Activated naive CD8-positive, alpha-beta T cell treated with anti-CD3 and anti-CD28 coated beads for 36 hours (primary cell): ENCODE measurements around the gene RBMY1D. TPM values are rescaled to one million over a fixed set of nuclear protein-coding genes. Genes with fewer than 3 reads are reported as not detected.
"Not testable (repeated sequence)": the region's sequence is repeated elsewhere in the genome, so short reads cannot be mapped to it uniquely, and the experiment has no call there.

Experiments
- DNase-seq: peaks from one replicate; pipeline ENCODE4 v3.0.0; 2021
- H3K27ac Mint-ChIP-seq: one replicate; pipeline ENCODE4 v1.8.0; 2022; ENCODE audit warnings: mild to moderate bottlenecking, moderate library complexity, mixed read lengths
- H3K27me3 Mint-ChIP-seq: one replicate; pipeline ENCODE4 v1.8.0; 2022; ENCODE audit warnings: mild to moderate bottlenecking, mixed read lengths
- H3K36me3 Mint-ChIP-seq: one replicate; pipeline ENCODE4 v1.8.0; 2021; ENCODE audit warnings: mild to moderate bottlenecking, mixed read lengths
- H3K4me1 Mint-ChIP-seq: one replicate; pipeline ENCODE4 v1.8.0; 2021; ENCODE audit warnings: mixed read lengths
- H3K4me3 Mint-ChIP-seq: one replicate; pipeline ENCODE4 v1.8.0; 2022; ENCODE audit warnings: mild to moderate bottlenecking, moderate library complexity, mixed read lengths
- H3K9me3 Mint-ChIP-seq: one replicate; pipeline ENCODE4 v1.8.0; 2022; ENCODE audit warnings: mixed read lengths
- total RNA-seq, 2 experiments: library from RNA; stranded (reverse); gene quantifications; one replicate each; pipeline ENCODE4 v1.2.3, GENCODE V29; 2021

Gene RBMY1D
- not detected for total RNA-seq

- DNase-seq, H3K4me1 Mint-ChIP-seq, H3K27ac Mint-ChIP-seq, H3K9me3 Mint-ChIP-seq, H3K4me3 Mint-ChIP-seq, H3K27me3 Mint-ChIP-seq, H3K36me3 Mint-ChIP-seq: not testable (repeated sequence)
These were observed at the start of gene RBMY1D for GRCh38 chrY:21894426-21894825. Gene RBMY1D, minus strand, starts transcription at chrY:21894526. Its CDS starts 2,013 bp downstream, at chrY:21892513.

GRCh38 chrY:21917932-21918331 lies 23.6 kb upstream of the RBMY1D start, which contains the start of gene RBMY1E:
Gene RBMY1E, minus strand, starts transcription at chrY:21918032. Its CDS starts 1,978 bp downstream, at chrY:21916054.
- H3K9me3 Mint-ChIP-seq, H3K4me3 Mint-ChIP-seq, DNase-seq, H3K27me3 Mint-ChIP-seq, H3K36me3 Mint-ChIP-seq, H3K27ac Mint-ChIP-seq, H3K4me1 Mint-ChIP-seq: not testable (repeated sequence)

GRCh38 chrY:21869407-21870076 lies 24.8 kb downstream of the RBMY1D start:
- not testable (repeated sequence) for H3K27me3 Mint-ChIP-seq, H3K36me3 Mint-ChIP-seq, H3K4me3 Mint-ChIP-seq, H3K4me1 Mint-ChIP-seq, H3K9me3 Mint-ChIP-seq, DNase-seq, H3K27ac Mint-ChIP-seq

- Mint-ChIP-seq H3K36me3 (no peaks in the 10 kb centered on the region), H3K27ac (no peak overlapping the region), H3K27me3 (no peaks in the 10 kb centered on the region), H3K4me1 (no peaks in the 10 kb centered on the region), H3K9me3 (no peaks in the 10 kb centered on the region), H3K4me3 (no peak overlapping the region)
- no peak for DNase-seq
These were observed 48.8 kb downstream of the RBMY1D start for GRCh38 chrY:21845481-21845880.

- H3K9me3 Mint-ChIP-seq = no peaks in the 10 kb centered on the region
- H3K4me1 Mint-ChIP-seq = no peaks in the 10 kb centered on the region
- DNase-seq = no peak
- H3K27ac Mint-ChIP-seq = no peak overlapping the region
- no peaks in the 10 kb centered on the region for H3K27me3 Mint-ChIP-seq
- no peaks in the 10 kb centered on the region for H3K36me3 Mint-ChIP-seq
- no peak overlapping the region for H3K4me3 Mint-ChIP-seq
These were observed 52.2 kb downstream of the RBMY1D start for GRCh38 chrY:21842090-21842489.

GRCh38 chrY:21839489-21839888 lies 54.8 kb downstream of the RBMY1D start:
- Mint-ChIP-seq H3K9me3 (no peaks in the 10 kb centered on the region), H3K4me3 (no peak overlapping the region), H3K4me1 (no peaks in the 10 kb centered on the region), H3K36me3 (no peaks in the 10 kb centered on the region), H3K27ac (no peak overlapping the region), H3K27me3 (no peaks in the 10 kb centered on the region)
- no peak for DNase-seq

- H3K27ac Mint-ChIP-seq = no peak overlapping the region
- no peaks in the 10 kb centered on the region for H3K4me1 Mint-ChIP-seq
- H3K27me3 Mint-ChIP-seq = no peaks in the 10 kb centered on the region
- no peaks in the 10 kb centered on the region for H3K36me3 Mint-ChIP-seq
- DNase-seq = no peak
- no peaks in the 10 kb centered on the region for H3K9me3 Mint-ChIP-seq
- H3K4me3 Mint-ChIP-seq = no peak overlapping the region
These were observed 58.0 kb downstream of the RBMY1D start for GRCh38 chrY:21836343-21836742.

- Mint-ChIP-seq H3K9me3 (no peaks in the 10 kb centered on the region), H3K4me3 (no peak overlapping the region), H3K4me1 (no peaks in the 10 kb centered on the region), H3K27me3 (no peaks in the 10 kb centered on the region), H3K36me3 (no peaks in the 10 kb centered on the region), H3K27ac (no peak overlapping the region)
- no peak for DNase-seq
These were observed 59.3 kb downstream of the RBMY1D start for GRCh38 chrY:21835052-21835451.

Other genes with a start within 250 kb of the RBMY1D start
- not detected for gene RBMY1E, start 23.5 kb upstream of the RBMY1D start, total RNA-seq